GM19395 (cell line): ENCODE data around the gene AK5.
"Not testable (repeated sequence)": the region's sequence is repeated elsewhere in the genome, so short reads cannot be mapped to it uniquely, and the experiment has no call there.

Experiments
- ATAC-seq: cut with Tn5 transposase; IDR thresholded peaks from one replicate; pipeline ENCODE4 v1.9.1; 2021; ENCODE audit warnings: mild to moderate bottlenecking, moderate library complexity; ENCODE audit not compliant: unreplicated experiment

AK5 gene

GRCh38 chr1:77283701-77284425 is 2.0 kb downstream of the AK5 start:
- no peak for ATAC-seq

DNA sequence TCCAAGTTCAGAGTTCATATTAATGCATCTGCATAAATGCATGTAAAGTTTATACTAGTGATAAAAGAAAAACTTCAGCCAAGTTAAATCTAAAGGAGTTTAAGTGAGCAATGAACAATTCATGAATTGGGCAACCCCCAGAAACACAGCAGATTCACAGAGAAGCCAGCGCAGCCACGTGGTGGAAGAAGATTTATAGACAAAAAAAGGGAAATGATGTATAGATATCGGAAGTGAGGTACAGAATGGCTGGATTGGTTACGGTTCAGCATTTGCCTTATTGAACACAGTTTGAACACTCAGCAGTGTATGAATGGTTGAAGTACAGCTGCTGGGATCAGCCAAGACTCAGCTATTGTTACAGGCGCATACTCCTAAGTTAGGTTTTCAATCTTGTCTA is 5.7 kb downstream of the AK5 start:
- no peak for ATAC-seq

GRCh38 chr1:77288275-77288674 is 6.5 kb downstream of the AK5 start:
- no peak for ATAC-seq

DNA sequence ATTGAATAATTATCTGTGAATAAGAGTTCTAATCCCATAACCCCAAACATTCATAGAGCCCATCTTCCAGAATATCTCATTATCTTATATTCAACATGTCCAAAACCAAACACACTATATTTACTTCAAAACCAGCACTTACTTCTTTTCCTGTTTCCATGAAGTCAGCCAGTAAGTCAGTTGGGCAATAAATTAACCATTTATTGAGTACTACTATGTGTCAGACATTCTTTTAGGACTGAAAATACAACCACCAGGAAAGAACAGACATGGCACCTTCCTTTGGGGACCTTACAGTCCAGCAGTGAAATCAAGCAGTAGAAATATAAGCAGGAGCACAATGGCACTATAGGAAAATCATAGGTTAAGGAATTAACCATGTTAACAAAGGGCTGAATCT is 8.8 kb downstream of the AK5 start:
- ATAC-seq: no peak

DNA sequence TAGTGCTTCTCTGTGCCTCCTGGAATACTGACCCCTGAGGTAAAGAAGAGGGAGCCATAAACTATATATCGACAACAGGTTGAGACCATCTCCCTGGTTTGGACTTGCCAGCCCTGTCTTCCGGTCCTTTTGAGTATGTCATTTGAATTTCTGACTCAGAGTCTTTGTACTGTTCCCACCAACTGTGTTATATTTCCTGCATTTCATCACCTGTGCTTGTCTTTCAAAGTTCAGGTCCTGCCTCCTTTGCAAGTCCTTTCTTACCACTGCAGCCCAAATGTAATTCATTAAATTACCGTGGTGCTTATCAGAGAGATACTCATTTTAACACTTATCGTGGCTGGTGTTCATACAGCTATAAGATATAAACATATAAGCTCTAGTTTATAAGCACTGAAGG is 10.7 kb downstream of the AK5 start:
- no peak for ATAC-seq

GRCh38 chr1:77300566-77300965 is 18.7 kb downstream of the AK5 start:
- no peak for ATAC-seq

DNA sequence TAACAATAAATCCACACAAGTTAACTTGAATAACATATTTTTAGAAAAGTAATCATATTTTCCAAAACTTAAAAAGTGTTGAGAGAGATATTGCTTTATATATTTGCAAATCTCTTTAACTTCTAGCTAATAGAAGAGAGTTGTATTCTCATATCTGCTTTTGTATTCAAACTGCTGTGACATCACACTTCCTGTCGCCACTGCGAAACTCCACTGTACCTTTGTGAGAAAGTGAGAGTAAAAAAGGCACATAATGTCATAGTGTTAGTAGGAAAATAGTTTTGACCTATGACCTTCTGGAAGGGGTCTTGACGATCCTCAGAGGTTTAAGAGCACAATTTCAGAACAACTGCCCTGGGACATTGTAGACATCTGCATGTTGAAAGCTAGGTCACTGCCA is 21.6 kb downstream of the AK5 start:
- ATAC-seq: no peak

DNA sequence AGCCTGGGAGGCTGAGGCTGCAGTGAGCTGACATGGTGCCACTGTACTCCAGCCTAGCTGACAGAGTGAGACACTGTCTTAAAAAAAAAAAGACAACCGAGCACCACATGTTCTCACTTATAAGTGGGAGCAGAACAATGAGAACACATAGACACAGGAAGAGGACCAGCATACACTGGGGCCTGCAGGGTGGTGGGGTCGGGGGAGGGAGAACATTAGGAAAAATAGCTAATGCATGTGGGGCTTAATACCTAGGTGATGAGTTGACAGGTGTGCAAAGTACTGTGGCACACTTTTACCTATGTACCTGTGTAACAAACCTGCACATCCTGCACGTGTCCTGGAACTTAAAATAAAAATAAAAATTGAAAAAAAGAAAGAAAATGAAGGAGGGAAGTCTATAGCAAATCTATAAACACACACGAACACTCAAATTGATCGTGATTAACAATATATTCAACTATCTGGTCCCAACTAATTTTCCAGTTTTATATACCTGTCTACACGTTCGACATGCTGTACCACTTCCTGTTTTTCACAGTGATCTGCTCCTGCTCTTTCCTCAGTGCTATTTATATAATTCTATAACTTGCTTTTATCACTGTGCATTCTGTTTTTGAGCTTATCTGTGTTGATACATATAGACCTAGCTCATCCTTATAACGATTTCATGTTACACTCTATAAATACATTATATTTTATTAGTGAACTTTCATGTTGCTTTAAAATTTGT is 27.2 kb downstream of the AK5 start:
- ATAC-seq: no peak

DNA sequence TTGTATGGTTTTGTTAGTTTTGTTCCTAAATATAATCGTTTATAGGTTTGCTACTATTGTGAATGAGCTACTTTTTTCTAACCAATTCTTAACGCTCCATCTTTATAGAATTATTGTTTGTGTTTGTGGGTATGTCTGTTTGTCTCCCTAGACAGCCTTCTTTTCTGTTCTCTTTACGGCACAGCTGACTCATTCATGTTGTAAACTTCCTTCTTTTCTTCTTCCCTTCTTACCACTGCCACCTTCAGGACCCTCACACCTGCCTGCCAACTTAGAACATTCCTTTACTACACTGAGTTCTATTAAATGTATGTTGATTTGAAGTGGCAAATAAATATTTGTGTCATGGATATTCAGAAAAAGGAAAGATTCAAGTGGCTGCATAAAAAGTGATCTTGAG is 29.1 kb downstream of the AK5 start:
- no peak for ATAC-seq

DNA sequence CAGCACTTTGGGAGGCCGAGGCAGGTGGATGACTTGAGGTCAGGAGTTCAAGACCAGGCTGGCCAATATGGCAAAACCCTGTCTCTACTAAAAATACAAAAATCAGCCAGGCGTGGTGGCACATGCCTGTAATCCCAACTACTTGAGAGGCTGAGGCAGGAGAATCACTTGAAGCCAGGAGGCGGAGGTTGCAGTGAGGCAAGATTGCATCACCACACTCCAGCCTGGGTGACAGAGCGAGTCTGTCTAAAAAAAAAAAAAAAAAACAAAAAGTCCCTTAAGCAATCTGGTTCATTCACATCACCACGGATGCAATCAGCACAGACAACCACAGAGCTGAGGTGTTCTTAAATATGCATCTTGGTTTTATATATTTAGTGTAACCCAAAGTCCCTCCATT is 30.5 kb downstream of the AK5 start:
- ATAC-seq: not testable (repeated sequence)

GRCh38 chr1:77313491-77313890 is 31.7 kb downstream of the AK5 start:
- no peak for ATAC-seq

- no peak for ATAC-seq
These were observed 34.2 kb downstream of the AK5 start for GRCh38 chr1:77316006-77316405.

DNA sequence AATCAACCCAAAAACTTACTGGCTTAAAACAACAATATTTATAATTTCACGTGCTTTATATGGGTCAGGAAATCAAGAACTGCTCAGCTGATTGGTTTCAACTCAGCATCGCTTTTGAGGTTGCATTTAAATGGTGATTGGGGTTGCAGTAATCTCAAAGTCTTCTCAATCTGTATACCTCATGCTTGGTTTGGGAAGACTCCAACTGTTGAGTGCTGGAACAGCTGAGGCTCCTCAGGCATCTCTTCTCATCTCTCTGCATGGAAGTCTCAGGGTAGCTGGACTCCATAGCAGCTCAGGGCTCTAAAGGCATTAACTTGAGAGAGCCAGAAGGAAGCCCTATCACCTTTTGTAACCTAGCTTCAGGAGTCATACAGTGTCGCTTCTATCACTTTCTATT is 35.1 kb downstream of the AK5 start:
- ATAC-seq: no peak

GRCh38 chr1:77319036-77319705 is 37.4 kb downstream of the AK5 start:
- ATAC-seq: no peak

DNA sequence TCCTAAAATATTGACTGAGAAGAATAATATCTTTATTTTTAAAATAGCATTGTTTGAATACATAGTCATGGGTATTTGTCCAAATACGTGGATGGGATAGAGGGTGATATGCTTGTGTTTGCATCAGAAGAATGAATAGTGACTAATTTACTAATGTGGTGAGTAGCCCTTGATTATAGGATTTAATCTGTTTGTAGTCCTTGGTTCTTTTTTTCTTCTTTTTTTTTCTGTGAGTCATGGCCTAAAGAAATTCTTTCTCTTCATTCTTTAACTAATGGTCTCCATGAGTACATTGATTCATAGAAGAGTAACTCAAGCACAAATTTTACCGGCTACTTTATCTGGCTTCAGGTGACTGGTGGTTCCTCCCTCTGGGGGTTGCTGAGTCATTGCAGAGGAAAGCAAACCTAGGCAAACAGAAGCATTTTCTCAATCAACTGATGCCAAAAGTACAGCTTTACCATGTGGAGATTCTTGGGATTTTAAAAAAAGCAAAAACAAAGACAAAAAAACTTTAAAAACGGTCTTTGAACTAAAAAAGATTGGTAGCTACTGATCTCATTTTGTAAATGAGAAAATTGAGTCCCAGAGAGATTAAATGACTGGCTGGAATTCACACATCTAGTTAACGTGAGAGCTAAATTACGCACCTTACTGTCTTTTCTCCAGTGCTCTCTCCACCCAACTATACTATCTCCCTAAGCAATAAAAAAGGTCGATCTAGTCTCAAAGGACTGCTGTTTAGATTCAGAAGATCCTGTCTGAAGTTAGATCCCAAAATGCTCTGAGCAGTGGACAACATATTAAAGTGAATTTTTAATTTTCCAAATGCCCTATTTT is 40.5 kb downstream of the AK5 start:
- ATAC-seq: no peak

DNA sequence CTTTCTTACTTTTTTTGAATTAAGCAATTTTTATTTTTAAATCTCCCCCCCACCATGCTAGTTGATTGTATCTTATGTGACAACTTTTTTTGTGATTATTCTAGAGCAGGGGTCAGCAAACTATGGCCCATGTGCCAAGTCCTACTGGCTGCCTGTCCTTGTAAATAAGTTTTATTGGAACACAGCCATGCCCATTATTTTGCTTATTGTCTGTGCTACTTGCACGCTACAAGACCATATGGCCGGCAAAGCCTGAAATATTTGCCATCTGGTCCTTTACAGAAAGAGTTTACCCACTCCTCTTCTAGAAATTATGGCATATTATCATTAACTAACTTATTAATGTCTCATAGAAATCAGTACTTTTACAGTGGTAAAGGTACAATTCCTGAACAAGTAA is 51.7 kb downstream of the AK5 start:
- no peak for ATAC-seq

- no peak for ATAC-seq
These were observed 54.9 kb downstream of the AK5 start for GRCh38 chr1:77336729-77337128.

- ATAC-seq: no peak
These were observed 57.5 kb downstream of the AK5 start for GRCh38 chr1:77339326-77339725.

DNA sequence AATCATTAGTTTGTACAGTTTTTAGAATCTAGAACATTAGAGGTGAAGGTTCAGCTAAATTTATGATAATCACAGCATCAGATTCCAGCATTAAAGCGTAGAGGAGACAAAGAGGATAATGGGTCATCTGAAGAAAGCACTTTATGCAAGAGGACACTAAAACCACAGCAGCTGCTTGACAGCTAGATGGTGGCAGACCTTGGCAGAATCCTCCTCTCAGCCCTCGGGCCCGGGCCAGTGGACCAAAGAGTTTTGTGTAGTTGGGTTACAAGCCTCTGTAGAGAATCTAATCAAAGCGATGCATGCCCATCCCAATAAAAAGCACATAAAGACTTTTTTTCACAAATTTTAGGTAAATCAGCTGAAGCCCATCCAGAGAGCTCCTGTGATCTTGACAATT is 59.4 kb downstream of the AK5 start:
- no peak for ATAC-seq

DNA sequence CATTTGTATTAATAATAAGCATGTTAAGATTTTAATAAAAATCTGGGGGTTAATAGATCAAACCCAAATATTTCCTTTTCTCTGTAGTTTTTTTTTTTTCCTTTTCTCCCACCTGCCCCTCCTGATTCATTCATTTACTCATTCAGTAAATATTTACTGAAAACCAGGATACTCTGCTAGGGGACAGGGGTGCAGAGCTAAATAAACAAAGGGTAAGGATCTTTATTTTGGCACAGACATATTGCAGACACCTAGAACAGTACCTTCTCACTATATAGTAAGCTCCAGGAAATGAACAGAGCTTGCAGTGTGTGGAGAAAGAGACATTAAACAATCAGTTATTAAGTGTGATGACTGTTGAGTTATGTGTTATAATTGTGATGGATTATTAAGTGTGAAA is 60.9 kb downstream of the AK5 start:
- ATAC-seq: no peak

DNA sequence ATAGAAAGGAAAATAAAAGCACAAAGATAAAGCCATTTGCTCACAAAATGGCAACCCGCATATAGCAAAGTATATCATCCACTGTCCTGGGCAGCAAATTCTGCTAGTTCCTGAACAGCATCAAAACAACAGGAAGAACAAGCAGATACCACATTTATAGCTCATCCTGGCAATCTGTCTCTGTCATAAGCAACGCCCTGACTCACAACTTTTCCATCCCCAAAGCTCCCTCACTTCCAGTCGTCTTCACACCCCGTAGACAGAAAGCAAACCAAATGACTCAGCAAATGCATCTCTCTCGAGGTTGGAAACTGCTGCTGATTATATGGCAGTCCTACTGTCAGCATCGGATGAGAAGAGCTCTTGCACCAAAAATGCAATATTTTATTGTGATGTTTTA is 65.8 kb downstream of the AK5 start:
- no peak for ATAC-seq
